K562 (cell line): ENCODE measurements around the gene ZSCAN25. TPM values are rescaled to one million over a fixed set of nuclear protein-coding genes. Genes with fewer than 3 reads are reported as not detected.

Experiments used
- ATAC-seq: fragments of 200-7000 bp; cut with Tn5 transposase; 3 replicates; pipeline ENCODE4 v1.9.1; 2020; ENCODE audit warnings: moderate library complexity
- BruUV-seq: library from RNA; stranded (reverse); fragments of 400-500 nt; replicated peaks from 2 replicates; lab custom pipeline; 2021; lab: Mats Ljungman, UMichigan
- CTCF ChIA-PET: fragments of 300-600 bp; formaldehyde crosslinking; extraction: SDS; loops from one replicate; lab custom pipeline; 2021; ENCODE audit warnings: low intra/inter-chr PET ratio; lab: Yijun Ruan, JAX
- POLR2A ChIA-PET: fragments of 300-600, 350-650 bp; sonication (Branson Sonifier 250); formaldehyde crosslinking; extraction: SDS; loops from one replicate; lab custom pipeline; 2021; ENCODE audit warnings: antibody characterized with exemption, inconsistent platforms; lab: Yijun Ruan, JAX
- DNase-seq, 4 experiments: peaks; one replicate each; pipeline versions ENCODE4 v3.0.0 to v3.0.0-alpha.2; 2011 to 2018; ENCODE audit warnings: low spot score in 3 of 4, mixed read lengths in 3 of 4; ENCODE audit errors: extremely low read depth in 1 of 4
- FAIRE-seq: peaks from 2 replicates; lab custom pipeline; 2011; peaks lifted over from hg19 to GRCh38; lab: Jason Lieb, UNC
- H2AFZ ChIP-seq: 2 replicates; pipeline ENCODE4 v1.6.0; 2011; ENCODE audit warnings: low read depth, low read length, control low read depth, inconsistent platforms
- H3K27ac ChIP-seq: fragments of 200-600 bp; 3 replicates; pipeline ENCODE4 v1.8.0; 2011; ENCODE audit warnings: low read depth, mild to moderate bottlenecking, control low read depth, inconsistent platforms, low read length, moderate library complexity, mixed read lengths; ENCODE audit errors: extremely low read depth
- H3K27me3 ChIP-seq, 2 experiments: fragments of 300-600 bp in 1 of 2; 2 replicates in 1 of 2; 3 replicates in 1 of 2; pipeline versions ENCODE4 v1.6.0 to v1.8.0; 2011; ENCODE audit warnings: inconsistent platforms in 2 of 2, low read length in 2 of 2, mild to moderate bottlenecking in 1 of 2, mixed read lengths in 1 of 2, moderate library complexity in 1 of 2; ENCODE audit not compliant: control insufficient read depth in 2 of 2, insufficient read depth in 2 of 2
- H3K36me3 ChIP-seq: fragments of 300-600 bp; 3 replicates; pipeline ENCODE4 v1.8.0; 2011; ENCODE audit warnings: mild to moderate bottlenecking, low read length, inconsistent platforms; ENCODE audit not compliant: control insufficient read depth, insufficient read depth
- H3K4me1 ChIP-seq, 2 experiments: fragments of 200-600 bp in 1 of 2; replicated peaks in 1 of 2; 2 replicates in 1 of 2; 3 replicates in 1 of 2; pipeline versions ENCODE4 v1.5.1 to v1.8.0; 2011; ENCODE audit warnings: inconsistent platforms in 2 of 2, low read length in 2 of 2, mild to moderate bottlenecking in 1 of 2, mixed read lengths in 1 of 2, moderate library complexity in 1 of 2; ENCODE audit not compliant: control insufficient read depth in 2 of 2, insufficient read depth in 2 of 2
- H3K4me2 ChIP-seq: 2 replicates; pipeline ENCODE4 v1.6.1; 2011; ENCODE audit warnings: low read length, control low read depth, inconsistent platforms, mixed read lengths; ENCODE audit not compliant: insufficient read depth
- H3K4me3 ChIP-seq: fragments of 200-600 bp; sonication (generic), shearing (Covaris generic); 2 replicates; pipeline ENCODE4 v1.5.1; 2016; ENCODE audit warnings: control low read depth, inconsistent platforms
- H3K79me2 ChIP-seq: fragments of 200-600 bp; 3 replicates; pipeline ENCODE4 v1.8.0; 2011; ENCODE audit warnings: low read length, inconsistent platforms; ENCODE audit not compliant: control insufficient read depth, insufficient read depth
- H3K9ac ChIP-seq, 2 experiments: 2 replicates each; pipeline versions ENCODE4 v1.6.0 to v1.6.1; 2011; ENCODE audit warnings: low read depth in 2 of 2, low read length in 2 of 2, control low read depth in 1 of 2, inconsistent platforms in 1 of 2, mild to moderate bottlenecking in 1 of 2, mixed read lengths in 1 of 2; ENCODE audit not compliant: insufficient read depth in 1 of 2
- H3K9me1 ChIP-seq: one replicate; pipeline ENCODE4 v1.6.0; 2011; ENCODE audit warnings: inconsistent platforms, mild to moderate bottlenecking, low read length, moderate library complexity; ENCODE audit not compliant: control insufficient read depth, insufficient read depth
- H3K9me3 ChIP-seq: replicated peaks from 2 replicates; pipeline ENCODE4 v1.5.1; 2011; ENCODE audit warnings: low read depth, low read length, inconsistent platforms; ENCODE audit not compliant: control insufficient read depth, insufficient read depth
- H4K20me1 ChIP-seq: replicated peaks from 2 replicates; pipeline ENCODE4 v1.6.1; 2011; ENCODE audit warnings: low read length, inconsistent platforms, mixed read lengths; ENCODE audit not compliant: control insufficient read depth, insufficient read depth
- HEY1 ChIP-seq: fragments of 250-450 bp; sonication (Bioruptor Pico); IDR thresholded peaks from 2 replicates; pipeline ENCODE4 v1.5.0; 2020; ENCODE audit warnings: mild to moderate bottlenecking, moderate library complexity, borderline replicate concordance
- ZBTB40 ChIP-seq, 2 experiments: fragments of 450-650 bp in 1 of 2; sonication (generic) in 1 of 2; formaldehyde crosslinking in 1 of 2; IDR thresholded peaks; 2 replicates each; pipeline versions ENCODE4 v1.7.1 to v1.9.0; 2016 to 2022; ENCODE audit warnings: inconsistent platforms in 1 of 2, mild to moderate bottlenecking in 1 of 2, missing genetic modification reagents in 1 of 2
- WGBS: fragments of 100-300 bp; shearing (Covaris generic); methylation state at CpG from one replicate; pipeline ENCODE4 v1.1.6; 2016; ENCODE audit warnings: low coverage, mixed read lengths; ENCODE audit not compliant: insufficient coverage; ENCODE audit errors: missing lambda C conversion rate; 5-methylcytosine and 5-hydroxymethylcytosine counted together
- in situ Hi-C: fragments of 300-500 bp; cut with MboI; formaldehyde crosslinking; loops from 4 replicates; pipeline ENCODE4 v1.15.0; 2018; ENCODE audit warnings: inconsistent platforms, mixed read lengths
- intact Hi-C: fragments of 100-400 bp; cut with micrococcal nuclease; formaldehyde crosslinking; loops from 2 replicates; pipeline ENCODE4 v1.14.2; 2022
- polyA plus RNA-seq, 8 experiments: library from polyadenylated mRNA; depleted of rRNA in 4 of 8; stranded (reverse) in 5 of 8; unstranded in 3 of 8; fragments of >200 nt; fragmentation: Nextera tagmentation in 2 of 8; fragmentation: Illumina TruSeq in 1 of 8; extraction: Ambion mirVana in 2 of 8; extraction: Trizol in 1 of 8; gene quantifications; 2 replicates each; pipeline versions ENCODE4 v1.2.1 to v1.2.3, GENCODE V29; 2011 to 2014; ENCODE audit warnings: inconsistent platforms in 1 of 8, missing spikeins in 1 of 8
- total RNA-seq, 7 experiments: library from RNA; depleted of rRNA in 6 of 7; stranded (reverse); fragments of >200 nt in 6 of 7; fragmentation: Illumina TruSeq in 2 of 7; extraction: Trizol in 2 of 7; gene quantifications; 2 replicates each; pipeline versions ENCODE4 v1.2.1 to v1.2.3, GENCODE V29; 2011 to 2021; ENCODE audit warnings: low replicate concordance in 1 of 7

Gene ZSCAN25
- total and polyA plus RNA-seq, 9 of the 15 experiments (the other 6 are each of a cell fraction or from before 2014, with no cell fraction given) = 0.94 to 18.4 (median 12.8) TPM

GRCh38 chr7:99579281-99579955 lies 37.3 kb upstream of the ZSCAN25 start:
- H3K27me3 ChIP-seq = peaks cover 13 to 15% of the 10 kb centered on the region in 2 experiments; a peak in 3 of 5 replicates
- H3K9ac ChIP-seq = no peak overlapping the region; a peak in 1 of 4 replicates
- H3K79me2 ChIP-seq = no peaks in the 10 kb centered on the region
- intact Hi-C loops (no loop called here), in situ Hi-C loops (no loop called here)
- H2AFZ ChIP-seq = no peak overlapping the region
- no peak overlapping the region for H3K4me2 ChIP-seq
- no peak overlapping the region for H3K27ac ChIP-seq
- BruUV-seq = no TSS peak
- FAIRE-seq (no peak), DNase-seq (no peak), ATAC-seq (no peak)
- peaks cover 0 to 17% of the 10 kb centered on the region in 2 experiments; a peak in 2 of 5 replicates for H3K4me1 ChIP-seq
- TF ChIP-seq ZBTB40 (IDR thresholded peaks at IDR 0.05) (peak; percentile 73), ZBTB40 (CRISPR knock-in tag; IDR thresholded peaks at IDR 0.05) (no peak), HEY1 (CRISPR knock-in tag) (no peak)
- POLR2A ChIA-PET = interaction anchor here (0.6 kb wide), 1 partner anchor 359 kb away, joined by 3 read pairs; no protein-coding TSS in a partner anchor
- CTCF ChIA-PET = no interaction called here
- peaks cover 2% of the 10 kb centered on the region; the same call in 1 of the 2 replicates for H3K9me3 ChIP-seq
- no peaks in the 10 kb centered on the region for H4K20me1 ChIP-seq
- 56% methylated on average over 9 of the region's 10 CpGs for WGBS
- no peaks in the 10 kb centered on the region for H3K9me1 ChIP-seq
- H3K36me3 ChIP-seq = 0 out of 3 replicates have a peak, but pooled peaks cover 3% of the 10 kb centered on the region
- no peak overlapping the region for H3K4me3 ChIP-seq
